Memory B cell (primary cell): Measurements from ENCODE around the gene CDK15.
"Not testable (repeated sequence)": the region's sequence is repeated elsewhere in the genome, so short reads cannot be mapped to it uniquely, and the experiment has no call there.

ENCODE experiments used
- ATAC-seq: fragments of 150-1000 bp; cut with Tn5 transposase; 2 replicates; pipeline ENCODE4 v1.10.0; 2021; ENCODE audit warnings: low read depth, mild to moderate bottlenecking, moderate library complexity
- DNase-seq, 2 donors: peaks; one replicate each; pipeline ENCODE4 v3.0.0; 2022; ENCODE audit warnings: low spot score in 2 of 2
- H3K27ac Mint-ChIP-seq: one replicate; pipeline ENCODE4 v1.8.0; 2022; ENCODE audit warnings: mild to moderate bottlenecking, moderate library complexity, mixed read lengths
- H3K27me3 Mint-ChIP-seq: one replicate; pipeline ENCODE4 v1.8.0; 2022; ENCODE audit warnings: mixed read lengths
- H3K36me3 Mint-ChIP-seq: one replicate; pipeline ENCODE4 v1.8.0; 2022; ENCODE audit warnings: mild to moderate bottlenecking, mixed read lengths
- H3K4me1 Mint-ChIP-seq: one replicate; pipeline ENCODE4 v1.8.0; 2022; ENCODE audit warnings: mixed read lengths
- H3K4me3 Mint-ChIP-seq: one replicate; pipeline ENCODE4 v1.8.0; 2022; ENCODE audit warnings: mild to moderate bottlenecking, moderate library complexity, mixed read lengths
- H3K9me3 Mint-ChIP-seq: one replicate; pipeline ENCODE4 v1.8.0; 2022; ENCODE audit warnings: mixed read lengths

The CDK15 gene

GRCh38 chr2:201806442-201807170 lies at the start of gene CDK15:
TSS of gene CDK15 (plus strand) at chr2:201806537. CDS start at chr2:201806665, 128 bp downstream.
- Mint-ChIP-seq H3K4me3 (no peak within 1 kb of the TSS), H3K27ac (no peak within 1 kb of the TSS), H3K9me3 (no peaks in the 10 kb centered on the region), H3K4me1 (peaks cover 2% of the 10 kb centered on the region), H3K27me3 (peaks cover 12% of the 10 kb centered on the region), H3K36me3 (no peaks in the 10 kb centered on the region)
- ATAC-seq, result no peak
- DNase-seq, result no peak

GRCh38 chr2:201758234-201758633 lies 48.1 kb upstream of the CDK15 start:
- ATAC-seq (no peak), DNase-seq (no peak)
- H3K27ac Mint-ChIP-seq, result no peak overlapping the region

GRCh38 chr2:201758873-201759272 lies 47.5 kb upstream of the CDK15 start:
- Mint-ChIP-seq H3K27ac (no peak overlapping the region), H3K4me1 (no peaks in the 10 kb centered on the region), H3K36me3 (peaks cover 12% of the 10 kb centered on the region), H3K27me3 (no peaks in the 10 kb centered on the region), H3K4me3 (no peak overlapping the region), H3K9me3 (no peaks in the 10 kb centered on the region)
- DNase-seq (no peak), ATAC-seq (no peak)

More at GRCh38 chr2:201758234-201758633, 48.1 kb upstream of the CDK15 start:
- Mint-ChIP-seq H3K9me3 (no peaks in the 10 kb centered on the region), H3K4me1 (no peaks in the 10 kb centered on the region), H3K27me3 (no peaks in the 10 kb centered on the region), H3K36me3 (peaks cover 12% of the 10 kb centered on the region), H3K4me3 (no peak overlapping the region)

DNA sequence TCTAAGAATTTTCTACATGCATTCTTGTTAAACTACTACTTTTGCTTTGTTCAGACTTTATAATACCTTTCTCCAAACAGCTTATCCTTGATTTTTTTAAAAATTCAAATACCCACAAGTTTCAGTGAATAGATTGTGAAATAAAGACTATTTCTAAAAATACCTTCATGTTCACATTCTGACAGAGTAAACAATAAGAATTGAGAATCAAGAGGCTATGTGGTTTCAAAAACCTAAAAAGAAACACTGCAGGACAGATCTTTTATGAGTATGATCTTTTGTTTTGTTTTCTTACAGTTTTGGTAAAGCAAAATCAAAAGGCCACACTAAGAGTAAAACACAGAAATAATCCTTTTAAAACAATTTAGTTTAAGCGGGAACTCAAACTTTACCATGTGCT lies 46.8 kb upstream of the CDK15 start:
- Mint-ChIP-seq H3K36me3 (peaks cover 13% of the 10 kb centered on the region), H3K27me3 (no peaks in the 10 kb centered on the region), H3K9me3 (no peaks in the 10 kb centered on the region), H3K27ac (no peak overlapping the region), H3K4me1 (no peaks in the 10 kb centered on the region), H3K4me3 (no peak overlapping the region)
- no peak for DNase-seq
- ATAC-seq, result no peak

GRCh38 chr2:201761101-201761500 lies 45.2 kb upstream of the CDK15 start:
- H3K27me3 Mint-ChIP-seq, result no peaks in the 10 kb centered on the region
- ATAC-seq (no peak), DNase-seq (no peak)
- no peak overlapping the region for H3K4me3 Mint-ChIP-seq
- H3K36me3 Mint-ChIP-seq, result peaks cover 13% of the 10 kb centered on the region
- H3K27ac Mint-ChIP-seq, result no peak overlapping the region
- H3K4me1 Mint-ChIP-seq, result no peaks in the 10 kb centered on the region
- H3K9me3 Mint-ChIP-seq, result no peaks in the 10 kb centered on the region

GRCh38 chr2:201764469-201764868 lies 41.9 kb upstream of the CDK15 start:
- H3K4me1 Mint-ChIP-seq, H3K27ac Mint-ChIP-seq, DNase-seq, H3K4me3 Mint-ChIP-seq, H3K9me3 Mint-ChIP-seq, ATAC-seq, H3K27me3 Mint-ChIP-seq: not testable (repeated sequence)
- peaks cover 12% of the 10 kb centered on the region for H3K36me3 Mint-ChIP-seq

DNA sequence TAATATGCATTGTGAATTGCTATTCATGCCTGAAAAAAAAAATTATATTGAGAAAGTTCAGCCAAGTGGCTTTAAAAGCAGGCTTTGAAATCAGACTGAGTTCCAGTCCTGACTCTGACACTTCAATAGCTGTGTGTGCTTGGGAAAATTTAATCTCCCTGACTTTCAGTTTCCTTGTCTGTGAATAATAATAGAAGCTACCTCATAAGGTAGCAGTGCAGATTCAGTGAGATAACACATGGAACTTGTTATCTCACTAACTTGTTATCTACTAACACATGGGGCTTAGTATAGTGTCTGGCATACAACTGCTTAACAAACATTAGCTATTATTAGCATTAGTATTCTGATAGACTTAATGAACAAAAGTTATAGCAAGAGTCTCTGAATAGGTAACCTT lies 40.5 kb upstream of the CDK15 start:
- DNase-seq (no peak), ATAC-seq (no peak)
- Mint-ChIP-seq H3K4me3 (no peak overlapping the region), H3K36me3 (peaks cover 12% of the 10 kb centered on the region), H3K27ac (no peak overlapping the region), H3K4me1 (no peaks in the 10 kb centered on the region), H3K9me3 (no peaks in the 10 kb centered on the region), H3K27me3 (no peaks in the 10 kb centered on the region)

- Mint-ChIP-seq H3K36me3 (peaks cover 8% of the 10 kb centered on the region), H3K27ac (no peak overlapping the region), H3K4me1 (peaks cover 2% of the 10 kb centered on the region), H3K4me3 (no peak overlapping the region), H3K9me3 (no peaks in the 10 kb centered on the region), H3K27me3 (no peaks in the 10 kb centered on the region)
- ATAC-seq (no peak), DNase-seq (no peak)
Observed at GRCh38 chr2:201768918-201769317, 37.4 kb upstream of the CDK15 start.

DNA sequence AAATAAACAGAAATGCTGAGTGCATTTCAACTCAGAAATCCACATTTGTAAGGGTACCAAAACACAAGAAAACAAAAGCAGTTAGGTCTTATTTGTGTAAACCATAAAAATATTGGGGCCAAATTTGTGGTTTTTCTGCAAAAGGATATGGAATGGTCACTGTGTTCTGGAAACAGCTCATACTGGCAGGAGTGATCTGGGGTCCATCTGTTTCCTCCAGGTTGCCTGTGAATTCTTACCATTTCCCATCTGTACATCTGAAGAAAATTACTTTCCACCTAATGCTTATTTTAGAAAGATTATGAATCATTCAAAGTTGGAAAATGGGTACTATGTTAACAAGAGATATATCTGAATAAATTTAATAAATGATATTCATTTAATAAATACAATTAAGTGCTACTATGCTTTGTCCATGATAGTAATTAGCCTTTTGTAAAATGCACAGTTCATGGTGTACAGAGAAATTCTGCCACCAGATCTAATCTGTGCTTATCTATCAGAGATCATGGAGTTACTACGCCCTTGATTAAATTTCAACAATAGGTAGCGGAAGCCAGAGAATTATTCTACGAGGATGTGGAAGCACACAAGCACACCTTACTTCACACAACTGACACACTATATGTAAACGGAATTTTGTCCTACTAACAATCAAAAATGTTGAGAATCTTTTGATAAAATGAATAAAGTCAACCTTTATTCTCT lies 36.5 kb upstream of the CDK15 start:
- no peak overlapping the region for H3K27ac Mint-ChIP-seq
- no peak overlapping the region for H3K4me3 Mint-ChIP-seq
- DNase-seq (no peak), ATAC-seq (no peak)
- peaks cover 2% of the 10 kb centered on the region for H3K4me1 Mint-ChIP-seq
- no peaks in the 10 kb centered on the region for H3K27me3 Mint-ChIP-seq
- no peaks in the 10 kb centered on the region for H3K9me3 Mint-ChIP-seq
- peaks cover 6% of the 10 kb centered on the region for H3K36me3 Mint-ChIP-seq

GRCh38 chr2:201773990-201774389 lies 32.3 kb upstream of the CDK15 start:
- Mint-ChIP-seq H3K4me1 (peaks cover 5% of the 10 kb centered on the region), H3K27me3 (no peaks in the 10 kb centered on the region), H3K36me3 (peaks cover 2% of the 10 kb centered on the region), H3K9me3 (no peaks in the 10 kb centered on the region), H3K4me3 (no peak overlapping the region), H3K27ac (no peak overlapping the region)
- DNase-seq, result no peak
- no peak for ATAC-seq

DNA sequence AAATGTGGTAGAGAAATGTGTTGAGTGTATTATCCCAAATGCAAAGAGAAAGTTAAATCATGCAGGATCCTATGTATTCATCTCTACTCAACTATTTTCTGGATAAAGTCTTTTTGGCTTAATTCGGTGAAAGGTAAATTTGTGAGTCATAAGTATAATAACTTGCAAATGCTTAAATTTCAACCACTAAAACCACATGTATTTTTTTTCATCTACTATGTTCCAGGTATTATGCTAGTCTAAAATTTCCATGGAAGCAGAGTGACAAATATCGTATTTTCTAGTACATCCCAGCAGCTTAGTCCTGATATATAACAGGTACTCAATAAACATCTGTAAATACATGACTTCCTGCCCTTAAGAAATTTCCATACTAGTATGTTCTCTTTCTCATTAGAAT lies 31.8 kb upstream of the CDK15 start:
- Mint-ChIP-seq H3K4me1 (peaks cover 5% of the 10 kb centered on the region), H3K27ac (no peak overlapping the region), H3K9me3 (no peaks in the 10 kb centered on the region), H3K36me3 (peaks cover 2% of the 10 kb centered on the region), H3K27me3 (no peaks in the 10 kb centered on the region), H3K4me3 (no peak overlapping the region)
- DNase-seq (no peak), ATAC-seq (no peak)

DNA sequence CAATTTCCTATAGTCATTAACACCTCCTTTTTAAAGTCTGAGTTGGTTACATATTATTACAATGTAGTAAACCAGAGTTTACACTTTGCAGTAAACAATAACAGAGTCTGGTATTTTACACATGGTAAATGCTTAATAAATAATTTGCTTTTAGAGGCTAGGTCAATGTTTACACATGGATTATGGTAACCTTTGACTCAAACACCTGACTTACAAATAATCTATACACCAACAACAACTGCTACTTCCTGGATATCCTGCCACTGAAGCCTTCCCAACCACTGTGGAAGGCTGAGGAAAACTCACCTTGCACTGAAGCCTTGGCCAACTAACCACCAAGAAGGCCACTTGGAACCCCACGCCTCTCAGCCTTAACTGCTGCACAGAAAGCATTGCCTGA lies 31.0 kb upstream of the CDK15 start:
- no peaks in the 10 kb centered on the region for H3K27me3 Mint-ChIP-seq
- H3K9me3 Mint-ChIP-seq, result no peaks in the 10 kb centered on the region
- no peak overlapping the region for H3K27ac Mint-ChIP-seq
- no peak overlapping the region for H3K4me3 Mint-ChIP-seq
- ATAC-seq (no peak), DNase-seq (no peak)
- peaks cover 11% of the 10 kb centered on the region for H3K4me1 Mint-ChIP-seq
- peaks cover 2% of the 10 kb centered on the region for H3K36me3 Mint-ChIP-seq

- Mint-ChIP-seq H3K9me3 (no peaks in the 10 kb centered on the region), H3K36me3 (peaks cover 2% of the 10 kb centered on the region), H3K4me3 (no peak overlapping the region), H3K4me1 (peaks cover 14% of the 10 kb centered on the region), H3K27me3 (no peaks in the 10 kb centered on the region), H3K27ac (no peak overlapping the region)
- no peak for ATAC-seq
- no peak for DNase-seq
Observed at GRCh38 chr2:201777043-201777442, 29.3 kb upstream of the CDK15 start.

GRCh38 chr2:201777869-201778268 lies 28.5 kb upstream of the CDK15 start:
- Mint-ChIP-seq H3K4me1 (peaks cover 14% of the 10 kb centered on the region), H3K27me3 (no peaks in the 10 kb centered on the region), H3K4me3 (no peak overlapping the region), H3K36me3 (peaks cover 2% of the 10 kb centered on the region), H3K9me3 (no peaks in the 10 kb centered on the region), H3K27ac (no peak overlapping the region)
- DNase-seq, result no peak
- no peak for ATAC-seq
